Muscle of leg (tissue), 11 donors: ENCODE measurements around the gene PFN3. TPM values are rescaled to one million over a fixed set of nuclear protein-coding genes. Genes with fewer than 3 reads are reported as not detected.

ENCODE experiments used
- DNase-seq: peaks from one replicate; pipeline ENCODE4 v3.0.0; 2013
- H3K27ac ChIP-seq: one replicate; pipeline ENCODE4 v1.5.1; 2013; ENCODE audit warnings: mild to moderate bottlenecking, low read length, control low read depth
- H3K27me3 ChIP-seq: one replicate; pipeline ENCODE4 v1.6.1; 2013; ENCODE audit warnings: low read length; ENCODE audit not compliant: control insufficient read depth, insufficient read depth
- H3K36me3 ChIP-seq: one replicate; pipeline ENCODE4 v1.6.1; 2013; ENCODE audit warnings: low read length; ENCODE audit not compliant: control insufficient read depth, insufficient read depth
- H3K4me1 ChIP-seq: one replicate; pipeline ENCODE4 v1.6.1; 2013; ENCODE audit warnings: low read length; ENCODE audit not compliant: control insufficient read depth, insufficient read depth
- H3K4me3 ChIP-seq: one replicate; pipeline ENCODE4 v1.5.1; 2013; ENCODE audit warnings: low read length, control low read depth
- H3K9me3 ChIP-seq: replicated peaks from 2 replicates; pipeline ENCODE4 v1.6.1; 2013; ENCODE audit warnings: low read depth, low read length; ENCODE audit not compliant: control insufficient read depth
- WGBS: methylation state at CpG from one replicate; pipeline ENCODE4 v1.1.5; 2013; ENCODE audit warnings: missing lambda C conversion rate; ENCODE audit not compliant: insufficient coverage; 5-methylcytosine and 5-hydroxymethylcytosine counted together
- polyA plus RNA-seq, 8 donors: library from polyadenylated mRNA; unstranded; fragments of 120-200 nt; gene quantifications; one replicate each; pipeline versions ENCODE4 v1.2.1 to v1.2.3, GENCODE V29; 2013; ENCODE audit warnings: inconsistent platforms in 1 of 8, low replicate concordance in 1 of 8; ENCODE audit not compliant: insufficient read length in 8 of 8, insufficient read depth in 1 of 8
- total RNA-seq: library from RNA; stranded (reverse); fragments of 120-200 nt; gene quantifications from one replicate; pipeline ENCODE4 v1.2.4, GENCODE V29; 2013

PFN3 gene
- total and polyA plus RNA-seq, 9 donors = not detected

DNA sequence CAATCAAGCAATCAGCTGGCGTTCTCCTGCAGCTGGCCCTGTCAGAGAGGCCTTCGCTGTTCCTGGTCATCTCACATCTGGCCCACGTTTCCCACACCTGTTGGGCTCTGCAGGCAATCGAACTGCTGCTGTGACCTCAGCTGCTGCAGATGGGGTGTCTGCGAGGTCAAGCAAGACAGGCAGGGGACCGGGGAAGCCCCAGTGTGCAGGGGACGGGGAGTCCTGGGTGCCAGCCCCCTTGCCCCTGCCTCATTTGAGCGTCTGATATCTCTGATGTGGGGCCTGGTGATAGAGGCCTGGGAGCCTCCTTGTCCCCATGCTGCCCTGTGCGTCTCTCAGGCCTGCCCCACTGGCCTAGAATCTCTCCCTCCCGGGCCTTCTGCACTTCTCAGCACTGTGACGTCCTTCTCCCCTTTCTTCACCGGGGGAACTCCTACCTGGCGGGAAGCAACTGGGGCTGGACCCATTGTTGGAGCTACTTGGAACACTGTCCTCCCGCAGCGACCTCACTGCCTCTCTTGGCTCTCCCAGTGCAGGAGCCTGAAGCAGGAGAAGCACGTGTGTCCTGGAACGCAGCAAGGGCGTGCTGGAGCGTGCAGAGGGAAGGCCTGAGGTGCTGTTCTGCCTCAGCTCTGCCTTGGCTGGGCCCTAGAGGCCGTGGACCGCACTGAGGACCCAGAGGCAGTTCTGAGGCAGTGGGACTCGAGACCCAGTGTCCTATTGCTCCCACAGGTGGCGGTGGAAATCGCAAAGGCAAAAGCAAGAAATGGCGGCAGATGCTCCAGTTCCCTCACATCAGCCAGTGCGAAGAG lies 29.9 kb upstream of the PFN3 start:
- 66% methylated on average over 23 of the region's 26 CpGs for WGBS
- no peak overlapping the region for H3K4me3 ChIP-seq
- peaks cover 54% of the 10 kb centered on the region for H3K36me3 ChIP-seq
- H3K27me3 ChIP-seq = no peaks in the 10 kb centered on the region
- H3K4me1 ChIP-seq = peaks cover 65% of the 10 kb centered on the region
- DNase-seq = peak; percentile 76
- H3K27ac ChIP-seq = peak overlapping the region; percentile 35
- H3K9me3 ChIP-seq = no peaks in the 10 kb centered on the region

DNA sequence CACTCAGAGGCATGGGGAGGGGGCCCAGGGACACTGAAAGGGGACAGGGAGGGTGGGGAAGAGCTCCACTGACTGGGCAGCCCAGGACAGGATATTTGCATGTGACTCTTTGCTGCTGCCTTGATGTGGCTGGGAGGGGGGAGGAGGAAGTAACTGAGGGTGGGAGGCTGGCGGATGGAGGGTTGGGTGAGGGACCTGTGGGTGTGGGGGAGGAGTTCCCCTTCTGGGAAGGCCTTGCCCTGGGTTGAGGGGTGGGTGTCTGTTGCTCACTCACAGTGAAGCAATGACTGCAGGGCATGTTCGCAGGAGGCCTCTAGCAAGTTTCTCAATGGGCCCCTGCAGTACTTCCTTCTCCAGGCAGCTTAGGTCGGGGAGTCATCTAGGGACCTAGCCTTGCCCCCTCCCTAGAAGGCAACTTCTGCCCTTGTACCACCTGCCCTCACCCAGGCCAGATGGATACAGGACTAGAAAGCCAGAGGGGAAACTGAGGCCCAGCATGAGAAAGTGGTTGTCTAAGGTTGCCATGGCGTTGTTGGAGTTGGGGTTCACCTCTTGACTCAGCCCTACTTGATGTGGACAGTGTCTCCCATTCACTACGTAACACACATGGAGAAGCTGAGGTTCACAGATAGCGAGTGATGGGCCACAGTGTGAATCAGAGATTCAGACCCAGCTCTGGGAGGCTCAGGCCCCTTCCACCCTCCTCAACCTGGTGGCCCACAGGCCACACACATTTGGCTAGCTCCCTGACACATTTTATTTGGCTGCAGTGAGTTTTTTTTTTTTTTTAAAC lies 29.0 kb upstream of the PFN3 start:
- H3K27ac ChIP-seq = peak overlapping the region; percentile 75
- H3K27me3 ChIP-seq = no peaks in the 10 kb centered on the region
- H3K4me3 ChIP-seq = no peak overlapping the region
- WGBS = 96% methylated on average over 4 of the region's 6 CpGs
- peaks cover 65% of the 10 kb centered on the region for H3K4me1 ChIP-seq
- no peaks in the 10 kb centered on the region for H3K9me3 ChIP-seq
- H3K36me3 ChIP-seq = peaks cover 45% of the 10 kb centered on the region
- DNase-seq = peak; percentile 61

DNA sequence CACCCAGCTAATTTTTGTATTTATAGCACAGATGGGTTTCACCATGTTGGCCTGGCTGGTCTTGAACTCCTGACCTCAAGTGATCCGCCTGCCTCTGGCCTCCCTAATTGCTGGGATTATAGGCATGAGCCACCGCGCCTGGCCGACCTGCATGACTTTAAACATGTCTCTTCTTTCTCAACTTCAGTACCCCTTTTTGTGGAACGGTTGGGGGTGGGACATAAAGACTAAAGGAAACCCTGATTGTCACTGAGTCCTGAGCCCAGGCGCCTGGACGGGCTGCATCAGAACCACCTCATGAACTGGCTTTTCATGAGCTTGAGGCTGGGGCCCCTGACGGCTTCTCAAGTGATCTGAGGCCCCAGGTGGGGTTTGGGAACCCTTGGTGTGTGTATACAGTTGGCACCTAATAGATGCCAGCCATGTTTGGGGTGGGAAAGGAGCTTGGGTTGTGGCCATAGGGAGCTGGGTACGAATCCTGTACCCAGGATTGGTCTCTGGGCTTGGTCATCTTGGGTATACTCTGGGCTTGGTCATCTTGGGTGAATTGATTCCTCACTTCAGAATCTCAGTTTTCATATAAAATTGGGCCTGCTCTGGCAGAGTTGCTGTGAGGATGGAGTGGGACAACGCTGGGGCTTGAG lies 28.2 kb upstream of the PFN3 start:
- peak overlapping the region; percentile 47 for H3K27ac ChIP-seq
- no peak for DNase-seq
- WGBS = 88% methylated on average over 5 of the region's 10 CpGs
- H3K36me3 ChIP-seq = peaks cover 38% of the 10 kb centered on the region
- no peaks in the 10 kb centered on the region for H3K27me3 ChIP-seq
- peaks cover 65% of the 10 kb centered on the region for H3K4me1 ChIP-seq
- no peak overlapping the region for H3K4me3 ChIP-seq
- H3K9me3 ChIP-seq = no peaks in the 10 kb centered on the region

DNA sequence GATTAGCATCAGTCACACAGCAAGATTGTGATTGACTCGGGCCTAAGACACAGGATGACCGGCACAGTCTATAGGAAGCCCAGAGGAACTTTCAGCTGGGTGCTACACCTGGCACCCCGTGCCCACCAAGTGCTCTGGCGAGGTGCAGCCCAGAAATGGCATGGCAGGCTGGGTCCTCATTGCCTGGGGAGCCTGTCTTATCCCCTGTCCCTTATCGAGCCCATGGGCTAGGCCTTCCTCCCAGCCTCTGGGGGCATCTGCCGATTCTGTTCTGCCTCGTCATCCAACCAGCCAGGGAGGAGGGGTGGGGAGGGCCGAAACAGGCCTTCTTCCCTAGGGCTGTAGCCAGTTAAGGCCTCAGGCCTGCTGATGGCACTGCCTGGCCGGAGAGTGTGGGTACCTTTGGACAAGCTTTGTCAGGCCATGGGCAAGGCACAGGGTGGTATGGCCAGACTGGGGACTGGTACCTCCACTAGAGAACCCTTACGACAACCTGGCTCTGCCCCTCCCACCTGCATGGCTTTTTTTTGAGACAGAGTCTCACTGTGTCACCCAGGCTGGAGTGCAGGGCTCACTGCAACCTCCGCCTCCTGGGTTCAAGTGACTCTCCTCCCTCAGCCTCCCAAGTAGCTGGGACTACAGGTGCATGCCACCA lies 27.6 kb upstream of the PFN3 start:
- 72% methylated on average over 10 of the region's 11 CpGs for WGBS
- no peak overlapping the region for H3K27ac ChIP-seq
- H3K4me3 ChIP-seq = peak overlapping the region; percentile 81
- no peaks in the 10 kb centered on the region for H3K9me3 ChIP-seq
- peaks cover 65% of the 10 kb centered on the region for H3K4me1 ChIP-seq
- DNase-seq = no peak
- H3K36me3 ChIP-seq = peaks cover 31% of the 10 kb centered on the region
- no peaks in the 10 kb centered on the region for H3K27me3 ChIP-seq

DNA sequence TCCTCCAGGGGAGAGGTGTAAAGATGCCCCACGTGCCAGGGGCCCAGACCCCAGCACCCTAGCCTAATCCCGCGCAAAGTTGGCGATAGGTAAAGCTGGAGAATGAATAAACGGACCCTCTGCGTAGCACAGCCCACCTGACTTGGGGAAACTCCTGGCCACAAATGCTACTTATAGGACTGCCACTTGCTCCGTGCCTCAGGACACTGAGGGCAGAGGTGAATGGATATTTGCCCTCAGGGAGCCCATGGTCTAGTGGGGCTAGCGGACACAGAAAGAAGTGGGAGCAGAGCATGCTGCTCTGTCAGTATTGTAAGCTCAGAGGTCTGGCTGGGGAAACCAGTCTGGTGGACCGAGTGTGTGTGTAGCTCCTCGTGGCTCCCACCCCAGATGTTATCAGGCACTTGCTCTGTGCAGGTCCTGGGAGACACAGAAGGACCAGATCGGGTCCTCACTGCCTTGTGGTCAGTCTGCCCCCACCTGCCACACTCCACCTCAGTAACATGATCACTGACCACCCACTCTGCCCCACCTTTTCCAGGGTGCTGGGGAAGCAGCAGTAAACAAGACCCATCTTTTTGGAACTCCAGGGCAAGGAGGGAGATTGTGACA lies 26.9 kb upstream of the PFN3 start:
- H3K9me3 ChIP-seq = no peaks in the 10 kb centered on the region
- H3K36me3 ChIP-seq = peaks cover 24% of the 10 kb centered on the region
- H3K27ac ChIP-seq = peak overlapping the region; percentile 59
- 5% methylated on average over 9 of the region's 11 CpGs for WGBS
- H3K27me3 ChIP-seq = no peaks in the 10 kb centered on the region
- DNase-seq = no peak
- peak overlapping the region; percentile 81 for H3K4me3 ChIP-seq
- H3K4me1 ChIP-seq = peaks cover 58% of the 10 kb centered on the region

DNA sequence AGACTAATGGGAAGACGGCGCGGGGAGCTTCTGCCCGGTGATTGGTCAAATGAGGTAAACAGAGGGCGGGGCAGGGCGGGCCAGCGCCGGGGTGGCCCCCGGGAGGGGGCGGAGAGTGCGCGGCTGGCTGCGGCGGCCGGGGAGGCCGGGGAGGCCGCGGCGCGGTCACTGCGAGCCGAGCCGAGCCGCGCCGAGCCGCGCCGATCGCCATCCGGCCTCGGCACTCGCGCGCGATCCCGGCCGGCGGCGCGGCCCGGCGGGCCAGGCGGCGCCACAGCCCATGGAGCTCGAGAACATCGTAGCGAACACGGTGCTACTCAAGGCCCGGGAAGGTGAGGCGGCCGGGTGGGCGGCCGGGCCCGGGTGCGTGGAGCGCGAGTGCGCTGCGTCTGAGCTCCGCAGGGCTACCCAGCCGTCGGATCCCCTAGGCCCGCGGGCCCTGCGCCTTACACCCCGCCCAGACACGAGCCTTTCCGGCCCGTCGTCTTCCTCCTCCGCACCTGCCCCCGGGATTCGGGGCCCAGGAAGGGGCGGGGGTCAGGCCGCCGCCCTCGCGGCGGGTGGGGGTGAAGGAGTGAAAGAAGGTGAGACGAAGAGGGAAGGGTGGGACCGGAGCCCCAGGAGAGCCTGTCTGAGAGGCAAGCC lies 26.2 kb upstream of the PFN3 start, which contains the start of gene GRK6:
TSS of gene GRK6 (plus strand) at position 111 of the 645 bp plus-strand sequence. CDS start at position 281, 170 bp downstream.
- Histone ChIP-seq H3K9me3 (no peaks in the 10 kb centered on the region), H3K36me3 (peaks cover 18% of the 10 kb centered on the region), H3K27me3 (no peaks in the 10 kb centered on the region), H3K27ac (peak within 1 kb of the TSS; percentile 97), H3K4me1 (peaks cover 52% of the 10 kb centered on the region), H3K4me3 (peak within 1 kb of the TSS; percentile 81)
- WGBS = under 1% methylated on average over 79 of the region's 82 CpGs
- DNase-seq = peak; percentile 65

DNA sequence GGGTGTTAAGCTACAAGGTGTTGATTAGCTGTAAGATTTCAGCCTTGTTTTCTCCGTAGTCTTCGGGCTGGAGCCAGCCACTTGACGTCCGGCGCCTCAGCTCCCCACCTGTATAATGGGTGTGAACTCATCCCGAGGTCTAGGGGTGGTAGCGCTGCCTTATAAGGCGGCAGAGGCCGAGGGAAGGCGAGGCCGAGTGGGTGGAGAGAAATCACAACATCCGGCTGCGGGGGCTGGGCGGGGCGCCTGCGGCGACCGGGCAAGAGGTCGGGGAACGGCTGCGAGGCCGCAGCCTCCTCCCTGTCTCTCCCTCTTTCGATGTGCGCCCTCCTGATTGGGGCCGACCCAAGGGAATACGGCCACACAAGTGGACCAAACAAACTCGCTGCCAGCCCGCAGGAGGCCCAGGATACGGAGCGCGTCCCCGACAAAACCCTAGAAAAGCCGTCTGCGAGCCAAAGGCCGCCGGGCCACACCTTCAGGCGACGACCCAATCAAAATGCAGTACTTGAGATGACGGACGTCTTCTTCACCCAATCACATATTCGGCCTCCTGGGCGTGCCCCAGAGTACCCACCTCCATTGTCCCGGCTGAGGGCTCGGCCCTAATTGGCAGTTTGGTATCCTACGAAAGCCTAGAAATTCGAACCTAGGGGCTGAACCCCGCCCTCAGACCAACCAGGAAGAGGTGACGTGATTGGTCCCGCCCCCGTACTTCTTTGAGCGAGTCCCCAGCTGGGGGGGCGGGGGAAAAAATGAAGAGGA lies 25.5 kb upstream of the PFN3 start:
- 0% methylated on average over 44 of the region's 52 CpGs for WGBS
- no peaks in the 10 kb centered on the region for H3K9me3 ChIP-seq
- peak overlapping the region; percentile 75 for H3K4me3 ChIP-seq
- peak overlapping the region; percentile 97 for H3K27ac ChIP-seq
- H3K4me1 ChIP-seq = peaks cover 46% of the 10 kb centered on the region
- no peaks in the 10 kb centered on the region for H3K27me3 ChIP-seq
- peak; percentile 100 for DNase-seq
- peaks cover 11% of the 10 kb centered on the region for H3K36me3 ChIP-seq

DNA sequence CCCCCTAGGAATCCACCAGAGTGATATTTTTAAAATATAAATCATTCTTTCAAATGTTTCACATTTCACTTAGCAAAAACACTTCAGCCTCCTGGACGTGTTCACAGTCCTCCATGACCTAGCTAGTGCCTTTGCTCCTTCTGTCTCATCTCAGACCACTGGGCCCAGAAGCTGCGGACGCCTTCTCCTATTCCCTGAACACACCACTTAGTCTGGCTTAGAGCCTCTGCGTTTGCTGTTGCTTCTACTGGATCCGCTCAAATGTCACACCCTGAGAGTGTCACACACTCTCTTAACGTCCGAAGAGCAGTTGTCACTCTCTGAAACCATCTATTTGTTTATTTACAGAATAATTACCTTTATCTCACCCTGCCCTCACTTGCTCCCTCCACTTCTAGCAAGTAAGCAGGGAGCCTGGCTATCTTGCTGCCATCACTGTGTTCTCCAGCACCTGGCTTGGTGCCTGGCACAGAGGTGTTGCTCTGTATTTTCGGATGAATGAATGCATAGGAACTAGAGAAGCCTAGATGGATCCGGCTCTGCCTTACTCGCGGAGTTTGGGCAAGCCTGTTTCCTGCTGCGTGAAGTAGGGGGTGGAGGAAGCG lies 24.8 kb upstream of the PFN3 start:
- Histone ChIP-seq H3K36me3 (peaks cover 5% of the 10 kb centered on the region), H3K4me3 (peak overlapping the region; percentile 75), H3K27me3 (no peaks in the 10 kb centered on the region), H3K27ac (peak overlapping the region; percentile 97), H3K4me1 (peaks cover 40% of the 10 kb centered on the region), H3K9me3 (no peaks in the 10 kb centered on the region)
- WGBS = 47% methylated on average over 8 of the region's 13 CpGs
- DNase-seq = no peak
